HL-60 (cell line): Measurements from ENCODE around the gene RAB13.

Experiments
- POLR2AphosphoS5 ChIP-seq: IDR thresholded peaks from 2 replicates; pipeline ENCODE4 v1.6.1; 2012; ENCODE audit warnings: low read depth
- TF ChIP-seq, protein P1 (sequence below): IDR thresholded peaks from one replicate; pipeline ENCODE4 v1.5.1; 2011; ENCODE audit warnings: low read length, control low read depth, inconsistent platforms; ENCODE audit not compliant: insufficient read depth

- TF ChIP-seq, protein P1, sequence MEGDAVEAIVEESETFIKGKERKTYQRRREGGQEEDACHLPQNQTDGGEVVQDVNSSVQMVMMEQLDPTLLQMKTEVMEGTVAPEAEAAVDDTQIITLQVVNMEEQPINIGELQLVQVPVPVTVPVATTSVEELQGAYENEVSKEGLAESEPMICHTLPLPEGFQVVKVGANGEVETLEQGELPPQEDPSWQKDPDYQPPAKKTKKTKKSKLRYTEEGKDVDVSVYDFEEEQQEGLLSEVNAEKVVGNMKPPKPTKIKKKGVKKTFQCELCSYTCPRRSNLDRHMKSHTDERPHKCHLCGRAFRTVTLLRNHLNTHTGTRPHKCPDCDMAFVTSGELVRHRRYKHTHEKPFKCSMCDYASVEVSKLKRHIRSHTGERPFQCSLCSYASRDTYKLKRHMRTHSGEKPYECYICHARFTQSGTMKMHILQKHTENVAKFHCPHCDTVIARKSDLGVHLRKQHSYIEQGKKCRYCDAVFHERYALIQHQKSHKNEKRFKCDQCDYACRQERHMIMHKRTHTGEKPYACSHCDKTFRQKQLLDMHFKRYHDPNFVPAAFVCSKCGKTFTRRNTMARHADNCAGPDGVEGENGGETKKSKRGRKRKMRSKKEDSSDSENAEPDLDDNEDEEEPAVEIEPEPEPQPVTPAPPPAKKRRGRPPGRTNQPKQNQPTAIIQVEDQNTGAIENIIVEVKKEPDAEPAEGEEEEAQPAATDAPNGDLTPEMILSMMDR, result no peak
- TF ChIP-seq POLR2AphosphoS5, result no peak
Observed at GRCh38 chr1:153951801-153952200, 34.3 kb downstream of the RAB13 start.
